PC-9 (cell line): ENCODE results near the gene KMT2A.

ENCODE experiments used
- EZH2 ChIP-seq: fragments of 200-600 bp; sonication (generic); IDR thresholded peaks from 2 replicates; pipeline ENCODE4 v1.8.0; 2017; ENCODE audit warnings: antibody characterized with exemption, low read depth
- TF ChIP-seq, protein P1 (sequence below): fragments of 200-600 bp; sonication (generic); conservative IDR thresholded peaks from 2 replicates; pipeline ENCODE4 v1.6.1; 2017; ENCODE audit warnings: mixed run types, antibody characterized with exemption, mild to moderate bottlenecking, moderate library complexity

DNA sequence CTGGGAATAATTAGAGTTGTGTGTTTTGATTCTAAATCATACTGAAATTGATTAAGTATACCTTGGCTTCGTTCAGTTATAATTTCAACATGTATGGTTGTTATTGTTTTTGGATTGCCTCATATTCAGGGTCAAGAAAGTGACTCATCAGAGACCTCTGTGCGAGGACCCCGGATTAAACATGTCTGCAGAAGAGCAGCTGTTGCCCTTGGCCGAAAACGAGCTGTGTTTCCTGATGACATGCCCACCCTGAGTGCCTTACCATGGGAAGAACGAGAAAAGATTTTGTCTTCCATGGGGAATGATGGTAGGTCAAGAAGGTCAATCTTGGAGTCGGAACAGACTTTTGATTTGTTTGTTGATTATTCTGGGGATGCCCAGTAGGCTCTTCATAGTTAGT lies 40.4 kb downstream of the KMT2A start:
- TF ChIP-seq, protein P1, sequence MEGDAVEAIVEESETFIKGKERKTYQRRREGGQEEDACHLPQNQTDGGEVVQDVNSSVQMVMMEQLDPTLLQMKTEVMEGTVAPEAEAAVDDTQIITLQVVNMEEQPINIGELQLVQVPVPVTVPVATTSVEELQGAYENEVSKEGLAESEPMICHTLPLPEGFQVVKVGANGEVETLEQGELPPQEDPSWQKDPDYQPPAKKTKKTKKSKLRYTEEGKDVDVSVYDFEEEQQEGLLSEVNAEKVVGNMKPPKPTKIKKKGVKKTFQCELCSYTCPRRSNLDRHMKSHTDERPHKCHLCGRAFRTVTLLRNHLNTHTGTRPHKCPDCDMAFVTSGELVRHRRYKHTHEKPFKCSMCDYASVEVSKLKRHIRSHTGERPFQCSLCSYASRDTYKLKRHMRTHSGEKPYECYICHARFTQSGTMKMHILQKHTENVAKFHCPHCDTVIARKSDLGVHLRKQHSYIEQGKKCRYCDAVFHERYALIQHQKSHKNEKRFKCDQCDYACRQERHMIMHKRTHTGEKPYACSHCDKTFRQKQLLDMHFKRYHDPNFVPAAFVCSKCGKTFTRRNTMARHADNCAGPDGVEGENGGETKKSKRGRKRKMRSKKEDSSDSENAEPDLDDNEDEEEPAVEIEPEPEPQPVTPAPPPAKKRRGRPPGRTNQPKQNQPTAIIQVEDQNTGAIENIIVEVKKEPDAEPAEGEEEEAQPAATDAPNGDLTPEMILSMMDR = no peak
- no peak for TF ChIP-seq EZH2
